Measurements from ENCODE around the gene KCNK2.

KCNK2 gene

DNA sequence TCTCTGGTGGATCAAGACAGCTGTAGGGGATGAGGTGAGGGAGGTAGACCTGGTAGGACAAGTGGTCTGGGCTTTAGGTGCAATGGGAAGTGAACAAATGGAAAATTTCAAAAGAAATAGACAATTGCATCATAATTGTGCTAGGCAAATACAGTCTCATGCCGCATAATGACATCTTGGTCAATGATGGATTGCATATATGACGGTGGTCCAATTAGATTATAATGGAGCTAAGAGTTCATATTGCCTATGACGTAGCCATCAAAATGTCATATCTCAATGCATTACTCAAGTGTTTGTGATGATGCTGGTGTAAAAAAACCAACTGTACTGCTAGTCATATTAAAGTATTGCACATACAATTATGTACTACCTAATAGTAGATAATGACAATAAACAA lies 19.0 kb downstream of the KCNK2 start:
- H3K9ac ChIP-seq (ENCODE audit: low read length): no peak overlapping the region
- H3K4me3 ChIP-seq (ENCODE audit: low read length): no peak overlapping the region
- H3K4me1 ChIP-seq (ENCODE audit: control insufficient read depth, insufficient read depth, low read length): no peaks in the 10 kb centered on the region
- peaks cover under 1% of the 10 kb centered on the region for H3K9me3 ChIP-seq (ENCODE audit: control insufficient read depth, low read length)
- H3K27me3 ChIP-seq (replicated peaks; ENCODE audit: control insufficient read depth, insufficient read depth, low read length): no peaks in the 10 kb centered on the region
- no peaks in the 10 kb centered on the region for H3K36me3 ChIP-seq (ENCODE audit: control insufficient read depth, insufficient read depth, low read length, severe bottlenecking)
- DNase-seq (ENCODE audit: low read depth): no peak

DNA sequence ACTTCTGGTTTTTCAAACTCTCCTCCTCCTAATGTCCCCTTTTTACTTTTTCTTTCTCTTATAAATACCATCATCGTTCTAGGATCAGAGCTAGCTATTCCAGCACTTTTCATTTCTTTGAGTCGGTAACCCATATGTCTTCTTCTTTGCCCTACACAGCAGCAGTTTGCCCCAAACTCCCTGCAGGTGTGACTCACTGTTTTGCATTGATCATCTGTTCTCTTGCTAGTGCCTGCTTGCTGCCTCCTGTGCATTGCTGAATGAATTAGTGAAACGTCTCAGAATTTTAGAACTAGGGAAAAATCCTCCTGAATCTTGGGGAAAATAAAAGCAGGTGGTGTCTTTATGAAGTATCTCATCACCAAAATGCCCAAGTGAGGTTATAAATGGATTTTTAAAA lies 21.7 kb downstream of the KCNK2 start:
- Histone ChIP-seq H3K9me3 (ENCODE audit: control insufficient read depth, low read length) (peaks cover 10% of the 10 kb centered on the region), H3K4me3 (ENCODE audit: low read length) (no peak overlapping the region)

DNA sequence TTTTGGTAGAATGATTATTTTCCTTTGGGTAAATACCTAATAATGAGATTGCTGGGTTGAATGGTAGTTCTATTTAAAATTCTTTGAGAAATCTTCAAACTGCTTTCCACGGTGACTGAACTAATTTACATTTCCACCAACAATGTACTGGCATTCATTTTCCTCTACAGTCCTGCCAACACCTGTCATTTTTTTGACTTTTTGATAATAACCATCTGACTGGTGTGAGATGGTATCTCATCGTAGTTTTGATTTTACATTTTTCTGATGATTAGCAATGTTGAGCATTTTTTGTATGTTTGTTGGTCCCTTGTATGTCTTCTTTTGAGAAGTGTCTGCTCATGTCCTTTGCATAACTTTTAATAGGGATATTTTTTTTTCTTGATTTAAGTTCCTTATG lies 23.5 kb downstream of the KCNK2 start:
- H3K4me3 ChIP-seq (ENCODE audit: low read length): no peak overlapping the region
- H3K4me1 ChIP-seq (ENCODE audit: control insufficient read depth, insufficient read depth, low read length): no peaks in the 10 kb centered on the region
- H3K9me3 ChIP-seq (ENCODE audit: control insufficient read depth, low read length): peaks cover 10% of the 10 kb centered on the region
- DNase-seq (ENCODE audit: low read depth): no peak
- no peak overlapping the region for H3K9ac ChIP-seq (ENCODE audit: low read length)
- H3K36me3 ChIP-seq (ENCODE audit: control insufficient read depth, insufficient read depth, low read length, severe bottlenecking): no peaks in the 10 kb centered on the region
- H3K27me3 ChIP-seq (replicated peaks; ENCODE audit: control insufficient read depth, insufficient read depth, low read length): no peaks in the 10 kb centered on the region

More for the DNA sequence above, 21.7 kb downstream of the KCNK2 start:
- DNase-seq (ENCODE audit: low read depth): peak; percentile 39
- Histone ChIP-seq H3K9ac (ENCODE audit: low read length) (no peak overlapping the region), H3K27me3 (replicated peaks; ENCODE audit: control insufficient read depth, insufficient read depth, low read length) (no peaks in the 10 kb centered on the region), H3K4me1 (ENCODE audit: control insufficient read depth, insufficient read depth, low read length) (no peaks in the 10 kb centered on the region), H3K36me3 (ENCODE audit: control insufficient read depth, insufficient read depth, low read length, severe bottlenecking) (no peaks in the 10 kb centered on the region)

DNA sequence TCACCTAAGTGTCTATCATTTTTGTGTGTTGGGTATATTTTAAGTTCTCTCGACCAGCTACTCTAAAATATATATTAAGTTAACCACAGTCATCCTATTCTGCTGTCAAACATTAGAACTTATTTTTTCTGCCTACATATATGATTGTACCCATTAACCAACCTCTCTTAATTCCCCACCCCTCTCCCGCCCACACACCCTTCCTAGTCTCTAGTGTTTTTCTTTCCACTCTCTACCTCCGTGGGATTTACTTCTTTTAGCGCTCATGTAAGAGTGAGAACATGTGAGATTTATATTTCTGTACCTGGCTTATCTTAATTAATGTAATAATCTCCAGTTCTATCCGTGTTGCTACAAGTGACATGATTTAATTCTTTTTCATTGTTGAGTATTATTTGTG lies 26.6 kb downstream of the KCNK2 start:
- Histone ChIP-seq H3K4me1 (ENCODE audit: control insufficient read depth, insufficient read depth, low read length) (peaks cover 10% of the 10 kb centered on the region), H3K9ac (ENCODE audit: low read length) (no peak overlapping the region), H3K36me3 (ENCODE audit: control insufficient read depth, insufficient read depth, low read length, severe bottlenecking) (no peaks in the 10 kb centered on the region), H3K4me3 (ENCODE audit: low read length) (no peak overlapping the region), H3K9me3 (ENCODE audit: control insufficient read depth, low read length) (peaks cover 10% of the 10 kb centered on the region), H3K27me3 (replicated peaks; ENCODE audit: control insufficient read depth, insufficient read depth, low read length) (no peaks in the 10 kb centered on the region)
- DNase-seq (ENCODE audit: low read depth): no peak

DNA sequence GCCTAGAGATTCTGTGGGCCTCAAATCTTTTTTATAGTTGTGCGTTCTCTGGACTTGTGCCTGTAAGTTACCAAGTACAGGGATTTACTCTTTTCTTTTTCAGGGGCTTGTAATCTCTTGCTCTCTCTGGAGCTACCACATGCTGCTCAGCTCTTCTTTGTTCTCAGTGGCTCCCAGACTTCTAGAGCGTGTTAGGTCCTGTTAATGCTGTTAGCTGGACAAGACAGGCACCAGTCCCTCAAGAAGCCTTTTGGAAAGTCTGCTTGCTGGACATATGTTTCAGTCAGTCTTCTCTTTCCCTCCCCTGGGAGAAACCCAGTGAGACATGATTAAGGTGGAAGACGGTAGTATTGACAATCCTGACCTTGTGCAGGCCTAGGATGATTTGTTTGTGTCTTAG lies 29.4 kb downstream of the KCNK2 start:
- Histone ChIP-seq H3K4me1 (ENCODE audit: control insufficient read depth, insufficient read depth, low read length) (peaks cover 36% of the 10 kb centered on the region), H3K9me3 (ENCODE audit: control insufficient read depth, low read length) (peaks cover 5% of the 10 kb centered on the region), H3K4me3 (ENCODE audit: low read length) (no peak overlapping the region), H3K27me3 (replicated peaks; ENCODE audit: control insufficient read depth, insufficient read depth, low read length) (no peaks in the 10 kb centered on the region), H3K9ac (ENCODE audit: low read length) (no peak overlapping the region), H3K36me3 (ENCODE audit: control insufficient read depth, insufficient read depth, low read length, severe bottlenecking) (no peaks in the 10 kb centered on the region)
- no peak for DNase-seq (ENCODE audit: low read depth)

DNA sequence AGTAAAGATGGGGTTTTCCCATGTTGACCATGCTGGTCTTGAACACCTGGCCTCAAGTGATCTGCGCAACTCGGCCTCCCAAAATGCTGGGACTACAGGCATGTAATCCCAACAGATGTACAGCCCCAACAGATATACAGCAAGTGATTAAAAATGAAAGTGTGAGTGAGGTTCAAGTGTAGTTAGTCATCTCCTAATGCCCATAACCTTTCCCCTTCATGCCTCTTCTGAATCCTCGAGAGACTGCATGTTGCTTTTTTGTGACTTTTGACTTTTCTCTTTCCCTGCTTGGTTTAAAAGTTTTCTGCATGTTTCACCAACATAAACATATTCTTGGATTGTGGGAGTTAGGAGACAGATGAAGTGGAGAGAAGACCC lies 31.2 kb downstream of the KCNK2 start:
- H3K4me3 ChIP-seq (ENCODE audit: low read length): peak overlapping the region; percentile 52
- no peaks in the 10 kb centered on the region for H3K9me3 ChIP-seq (ENCODE audit: control insufficient read depth, low read length)
- DNase-seq (ENCODE audit: low read depth): no peak
- H3K36me3 ChIP-seq (ENCODE audit: control insufficient read depth, insufficient read depth, low read length, severe bottlenecking): no peaks in the 10 kb centered on the region
- peaks cover 36% of the 10 kb centered on the region for H3K4me1 ChIP-seq (ENCODE audit: control insufficient read depth, insufficient read depth, low read length)
- H3K9ac ChIP-seq (ENCODE audit: low read length): peak overlapping the region; percentile 39
- H3K27me3 ChIP-seq (replicated peaks; ENCODE audit: control insufficient read depth, insufficient read depth, low read length): no peaks in the 10 kb centered on the region

DNA sequence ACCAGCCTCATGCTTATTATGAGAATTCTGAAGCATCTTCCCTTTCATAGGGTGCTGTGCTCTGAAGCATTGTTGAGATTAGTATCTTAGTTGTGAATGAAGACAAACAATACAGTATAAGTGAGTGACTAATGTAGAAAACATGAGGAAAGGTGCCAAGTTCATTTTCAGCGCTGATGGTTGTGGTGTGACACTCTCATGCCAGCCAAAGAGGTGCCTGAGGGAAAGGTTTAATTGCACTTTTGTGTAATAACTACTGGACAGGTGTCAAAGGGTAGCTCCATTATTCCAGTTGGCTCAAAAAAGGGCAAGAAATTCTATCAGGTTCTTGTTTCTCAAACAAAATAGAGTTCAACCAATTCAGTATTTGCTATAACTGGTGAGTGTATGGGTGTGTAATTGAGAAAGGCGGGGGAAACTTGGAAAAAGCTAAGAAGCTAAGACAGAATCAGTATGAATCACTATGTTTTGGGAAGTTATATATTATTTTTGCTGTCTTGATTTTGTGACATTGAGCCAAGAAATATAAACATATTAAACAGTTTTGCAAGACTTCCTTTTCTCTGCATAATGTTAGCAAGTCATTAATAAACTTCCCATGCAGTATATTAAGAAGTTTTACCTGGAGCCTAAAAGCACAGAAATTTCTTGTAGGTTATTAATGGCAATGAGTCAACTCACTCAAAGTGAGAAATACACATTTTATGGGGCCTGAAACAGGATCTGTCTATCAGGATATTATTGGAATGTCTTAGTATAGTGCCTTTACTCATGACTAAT lies 31.8 kb downstream of the KCNK2 start:
- peaks cover 38% of the 10 kb centered on the region for H3K4me1 ChIP-seq (ENCODE audit: control insufficient read depth, insufficient read depth, low read length)
- no peaks in the 10 kb centered on the region for H3K9me3 ChIP-seq (ENCODE audit: control insufficient read depth, low read length)
- peak overlapping the region; percentile 52 for H3K4me3 ChIP-seq (ENCODE audit: low read length)
- peak overlapping the region; percentile 39 for H3K9ac ChIP-seq (ENCODE audit: low read length)
- peak; percentile 61 for DNase-seq (ENCODE audit: low read depth)
- no peaks in the 10 kb centered on the region for H3K36me3 ChIP-seq (ENCODE audit: control insufficient read depth, insufficient read depth, low read length, severe bottlenecking)
- no peaks in the 10 kb centered on the region for H3K27me3 ChIP-seq (replicated peaks; ENCODE audit: control insufficient read depth, insufficient read depth, low read length)

DNA sequence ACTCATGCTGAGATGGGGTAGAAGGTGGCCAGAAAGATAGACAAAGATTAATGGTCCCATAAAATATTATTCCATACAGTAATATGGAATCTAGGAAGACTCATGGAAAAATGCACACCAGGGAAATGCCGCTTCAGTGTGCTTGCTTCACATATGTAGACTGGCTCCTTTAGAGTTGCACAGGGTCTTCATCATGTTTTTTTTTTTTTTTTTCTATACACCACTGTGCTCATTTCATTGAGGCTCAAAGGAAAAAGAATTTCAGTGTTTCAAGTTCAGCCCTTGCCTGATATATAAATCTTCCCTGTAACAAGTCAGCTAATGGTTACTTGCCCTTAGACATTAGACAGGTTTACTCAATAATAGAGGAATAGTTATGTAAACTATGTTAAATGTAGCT lies 33.2 kb downstream of the KCNK2 start:
- H3K36me3 ChIP-seq (ENCODE audit: control insufficient read depth, insufficient read depth, low read length, severe bottlenecking): no peaks in the 10 kb centered on the region
- no peak for DNase-seq (ENCODE audit: low read depth)
- H3K4me3 ChIP-seq (ENCODE audit: low read length): no peak overlapping the region
- H3K9ac ChIP-seq (ENCODE audit: low read length): no peak overlapping the region
- no peaks in the 10 kb centered on the region for H3K27me3 ChIP-seq (replicated peaks; ENCODE audit: control insufficient read depth, insufficient read depth, low read length)
- peaks cover 50% of the 10 kb centered on the region for H3K4me1 ChIP-seq (ENCODE audit: control insufficient read depth, insufficient read depth, low read length)
- no peaks in the 10 kb centered on the region for H3K9me3 ChIP-seq (ENCODE audit: control insufficient read depth, low read length)

DNA sequence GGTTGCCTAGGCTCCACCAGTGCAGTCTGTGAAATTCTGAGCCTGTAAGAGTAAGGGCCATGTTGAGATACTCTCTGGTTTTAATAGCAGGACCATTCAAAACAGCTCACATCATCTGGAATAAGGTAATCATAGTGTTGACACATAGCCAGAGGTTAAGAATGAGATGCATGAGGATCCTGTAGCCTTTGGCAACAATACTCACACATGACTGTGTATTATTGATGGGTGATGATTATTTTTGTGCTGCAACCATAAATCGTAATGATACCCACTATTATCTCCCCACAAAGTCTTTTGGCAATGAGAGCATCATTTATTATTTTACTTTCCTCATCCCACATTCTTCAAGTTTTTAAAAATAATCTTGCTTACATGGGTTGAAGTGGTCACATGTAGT lies 35.5 kb downstream of the KCNK2 start:
- H3K9me3 ChIP-seq (ENCODE audit: control insufficient read depth, low read length): no peaks in the 10 kb centered on the region
- DNase-seq (ENCODE audit: low read depth): no peak
- no peak overlapping the region for H3K9ac ChIP-seq (ENCODE audit: low read length)
- peaks cover 50% of the 10 kb centered on the region for H3K4me1 ChIP-seq (ENCODE audit: control insufficient read depth, insufficient read depth, low read length)
- no peaks in the 10 kb centered on the region for H3K27me3 ChIP-seq (replicated peaks; ENCODE audit: control insufficient read depth, insufficient read depth, low read length)
- H3K36me3 ChIP-seq (ENCODE audit: control insufficient read depth, insufficient read depth, low read length, severe bottlenecking): no peaks in the 10 kb centered on the region
- H3K4me3 ChIP-seq (ENCODE audit: low read length): no peak overlapping the region

DNA sequence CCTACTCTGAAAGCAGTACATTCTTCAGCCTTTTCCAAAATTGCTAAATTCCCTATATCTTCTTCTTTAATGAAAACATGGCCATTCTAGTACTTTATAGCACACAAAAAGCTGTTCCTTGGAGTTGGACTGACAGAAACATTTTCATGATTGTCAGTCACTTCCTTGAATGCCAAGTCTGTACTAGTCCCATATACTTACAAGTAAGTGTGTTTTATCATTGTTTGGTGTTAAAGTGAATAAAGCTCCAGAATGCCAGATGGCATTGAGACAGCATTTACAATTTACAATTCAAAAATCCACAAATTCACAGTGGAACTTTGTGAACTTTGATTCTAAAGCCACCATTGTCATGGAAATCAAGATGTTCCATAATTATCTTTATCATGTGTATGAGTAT lies 36.5 kb downstream of the KCNK2 start:
- Histone ChIP-seq H3K9ac (ENCODE audit: low read length) (no peak overlapping the region), H3K9me3 (ENCODE audit: control insufficient read depth, low read length) (no peaks in the 10 kb centered on the region), H3K4me1 (ENCODE audit: control insufficient read depth, insufficient read depth, low read length) (peaks cover 40% of the 10 kb centered on the region), H3K27me3 (replicated peaks; ENCODE audit: control insufficient read depth, insufficient read depth, low read length) (no peaks in the 10 kb centered on the region), H3K36me3 (ENCODE audit: control insufficient read depth, insufficient read depth, low read length, severe bottlenecking) (no peaks in the 10 kb centered on the region), H3K4me3 (ENCODE audit: low read length) (no peak overlapping the region)
- no peak for DNase-seq (ENCODE audit: low read depth)

DNA sequence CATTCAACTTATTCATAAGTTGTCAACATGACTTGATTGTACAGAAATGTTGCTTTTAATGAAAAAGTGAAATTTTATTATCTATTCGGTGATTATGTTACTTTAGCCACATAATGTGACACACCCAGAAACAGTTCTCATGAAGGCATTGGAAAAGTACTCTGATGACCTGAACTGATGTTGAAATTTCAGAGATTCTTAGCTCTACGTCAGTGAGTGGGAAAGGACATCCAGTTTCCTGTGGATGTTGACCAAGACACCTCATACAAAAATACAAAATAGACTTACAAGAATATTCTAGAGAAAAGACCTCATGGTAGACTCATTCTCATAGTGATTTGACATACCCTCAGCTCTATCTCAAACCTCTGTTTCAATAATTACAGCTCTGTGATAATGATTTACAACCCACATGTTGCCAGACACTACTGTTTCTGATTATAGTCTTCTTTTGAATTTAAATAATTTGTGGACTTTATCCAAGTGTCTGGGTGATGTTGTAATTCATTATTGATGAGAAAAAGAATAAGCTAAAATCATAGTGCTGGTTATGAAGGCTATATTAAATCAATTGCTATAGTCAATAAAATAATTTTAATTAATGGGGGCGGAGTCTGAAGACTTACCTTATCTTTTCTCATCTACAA lies 37.3 kb downstream of the KCNK2 start:
- DNase-seq (ENCODE audit: low read depth): peak; percentile 63
- Histone ChIP-seq H3K9ac (ENCODE audit: low read length) (no peak overlapping the region), H3K36me3 (ENCODE audit: control insufficient read depth, insufficient read depth, low read length, severe bottlenecking) (no peaks in the 10 kb centered on the region), H3K4me3 (ENCODE audit: low read length) (no peak overlapping the region), H3K27me3 (replicated peaks; ENCODE audit: control insufficient read depth, insufficient read depth, low read length) (no peaks in the 10 kb centered on the region), H3K4me1 (ENCODE audit: control insufficient read depth, insufficient read depth, low read length) (peaks cover 32% of the 10 kb centered on the region), H3K9me3 (ENCODE audit: control insufficient read depth, low read length) (no peaks in the 10 kb centered on the region)

Measured in adipocyte (in vitro differentiated cells).